ENCODE measurements around the gene IGF2BP2.

DNA sequence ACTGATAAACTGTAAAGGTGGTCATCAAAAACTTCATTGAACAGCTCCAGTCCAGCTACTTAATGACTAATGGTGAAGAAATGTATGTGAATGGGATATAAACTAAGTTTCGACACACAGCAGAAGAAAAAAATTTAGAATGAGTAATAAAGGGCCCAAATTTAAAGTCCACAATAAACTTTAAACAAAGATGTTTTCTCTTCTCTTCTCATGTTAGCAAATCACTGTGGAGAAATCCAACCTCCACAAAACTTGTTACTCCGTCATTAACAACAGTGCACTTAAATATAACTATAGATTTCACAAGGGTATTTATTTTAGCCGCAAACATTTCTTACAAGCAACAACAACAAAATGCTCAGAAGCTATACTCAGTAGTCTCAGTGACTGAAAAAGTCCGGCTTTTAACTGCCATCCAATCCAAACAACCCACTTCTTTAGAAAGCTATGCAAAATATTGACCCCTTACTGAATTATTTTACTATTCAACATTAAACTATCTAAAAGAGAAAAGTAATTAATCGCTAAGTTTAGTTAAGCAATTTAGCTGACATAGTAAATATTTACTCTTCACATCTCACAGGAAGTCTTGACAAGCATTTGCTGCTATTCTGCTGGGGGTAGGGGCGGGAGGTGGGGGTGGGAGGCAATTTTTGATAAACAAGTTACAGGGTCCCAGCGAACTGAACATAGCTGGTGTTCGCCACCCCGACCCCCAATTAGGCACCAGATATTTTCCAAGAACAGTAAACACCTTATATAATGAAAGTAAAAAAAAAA lies 2.4 kb downstream of the IGF2BP2 start:
- TF ChIP-seq POLR2A (IDR thresholded peaks at IDR 0.05; ENCODE audit: low read depth, low read length): no peak
- TF ChIP-seq PAX5 (IDR thresholded peaks at IDR 0.05; ENCODE audit: insufficient read depth, low read length, severe bottlenecking): no peak
- TF ChIP-seq TAF1 (IDR thresholded peaks at IDR 0.05; ENCODE audit: low read depth, low read length): no peak
- no peak for TF ChIP-seq POLR2AphosphoS5 (IDR thresholded peaks at IDR 0.05; ENCODE audit: low read depth, low read length)
- no peak for TF ChIP-seq SPI1 (IDR thresholded peaks at IDR 0.05; ENCODE audit: low read depth, low read length)
- TF ChIP-seq POU2F2 (IDR thresholded peaks at IDR 0.05; ENCODE audit: low read depth, low read length): no peak

Measured in GM12891 (cell line).